T-helper 1 cell treated with Interleukin-12 subunit alpha and Interleukin-12 subunit beta and Interleukin-4 antibody, amounts not matched to agents 30 ng/mL and 1 ng/mL, for 36 hours (primary cell): Measurements from ENCODE around the gene RXRA. TPM values are rescaled to one million over a fixed set of nuclear protein-coding genes. Genes with fewer than 3 reads are reported as not detected.

Experiments used
- intact Hi-C: fragments of 100-400 bp; cut with micrococcal nuclease; formaldehyde crosslinking; loops from one replicate; pipeline ENCODE4 v1.15.1; 2024
- total RNA-seq: library from RNA; stranded (reverse); gene quantifications from 2 replicates; pipeline ENCODE4 v1.2.3, GENCODE V29; 2022

The RXRA gene
- total RNA-seq, 1 donor from 2014 or later, result 2.0 TPM

DNA sequence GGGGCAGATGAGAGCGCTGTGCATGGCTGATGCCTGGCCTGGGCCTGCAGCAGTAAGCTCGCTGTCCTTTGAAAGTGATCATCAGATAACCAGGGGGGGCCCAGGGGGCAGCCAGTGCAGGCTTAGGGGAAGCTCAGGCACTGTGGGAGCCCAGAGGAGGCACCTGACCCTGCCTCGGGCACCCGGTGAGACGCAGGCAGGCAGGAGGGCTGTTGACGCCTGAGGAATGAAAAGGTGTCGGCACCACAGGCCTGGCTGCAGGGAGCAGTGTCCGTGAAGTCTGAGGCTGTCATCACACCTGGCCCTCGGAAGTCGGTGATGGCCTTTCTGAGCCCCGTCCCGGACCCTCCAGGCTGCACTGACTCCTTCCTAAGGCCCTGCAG lies 84.6 kb downstream of the RXRA start:
- intact Hi-C loops, result no loop called here

DNA sequence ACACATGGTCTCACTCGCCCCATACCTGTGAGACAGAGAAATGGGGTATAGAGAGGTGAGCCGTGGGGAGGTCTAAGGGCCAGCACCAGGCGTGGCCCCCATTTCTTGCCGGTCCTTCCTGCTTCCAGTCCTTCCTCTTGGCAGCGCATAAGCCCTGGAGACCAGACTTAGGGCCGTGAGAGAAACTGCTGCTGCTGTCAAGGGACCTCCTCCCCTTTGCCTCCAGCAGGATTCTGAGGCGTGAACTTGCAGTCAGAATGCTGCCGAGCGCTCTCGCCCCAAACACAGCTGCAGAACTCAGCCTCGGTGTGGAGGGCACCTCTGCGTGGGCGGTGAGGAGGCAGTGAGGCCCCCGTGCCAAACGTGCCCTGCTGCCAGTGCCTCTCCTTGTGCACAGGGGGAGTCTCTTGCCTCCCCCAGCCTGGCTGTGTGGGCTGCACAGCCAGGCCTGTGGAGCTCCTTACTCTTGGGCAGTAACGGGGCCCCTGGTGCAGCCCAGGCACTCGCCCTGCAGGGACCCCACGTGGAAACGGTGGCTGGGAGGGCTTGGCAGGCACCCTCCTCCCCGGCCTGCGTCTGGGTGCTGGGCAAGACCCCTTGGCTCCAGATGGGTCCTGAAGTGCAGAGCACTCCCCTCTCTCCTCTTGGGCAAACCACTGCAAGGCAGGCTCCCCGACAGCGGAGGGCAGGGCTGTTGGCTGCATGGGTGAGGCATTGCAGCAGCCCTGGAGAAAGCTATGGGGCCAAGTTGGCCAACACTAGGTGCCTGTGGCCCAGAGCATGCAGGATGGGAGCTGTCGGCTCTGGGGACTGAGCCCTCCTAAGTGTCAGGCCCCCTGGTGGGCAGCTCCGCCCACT lies 85.4 kb downstream of the RXRA start:
- intact Hi-C loops, result no loop called here

DNA sequence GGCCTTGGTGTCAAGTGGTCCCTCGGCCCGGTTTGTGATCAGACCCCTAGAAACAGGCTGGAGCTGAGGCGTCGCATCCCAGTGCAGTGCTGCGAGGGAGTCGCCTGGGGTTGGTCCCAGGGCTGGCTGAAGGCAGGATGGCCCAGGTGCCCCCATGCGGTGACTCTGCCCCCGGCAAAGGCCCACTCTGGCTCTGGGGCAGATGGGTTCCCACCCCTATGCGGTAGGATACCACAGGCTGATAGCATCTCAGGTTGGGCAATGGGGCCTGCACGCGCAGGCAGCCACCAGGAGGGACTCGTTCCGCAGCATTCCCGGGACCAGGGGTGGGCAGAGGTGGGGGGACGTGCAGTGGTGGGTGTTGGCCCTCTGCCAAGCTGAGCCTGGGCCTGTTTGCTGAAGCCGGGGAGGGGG lies 86.0 kb downstream of the RXRA start:
- intact Hi-C loops, result no loop called here

DNA sequence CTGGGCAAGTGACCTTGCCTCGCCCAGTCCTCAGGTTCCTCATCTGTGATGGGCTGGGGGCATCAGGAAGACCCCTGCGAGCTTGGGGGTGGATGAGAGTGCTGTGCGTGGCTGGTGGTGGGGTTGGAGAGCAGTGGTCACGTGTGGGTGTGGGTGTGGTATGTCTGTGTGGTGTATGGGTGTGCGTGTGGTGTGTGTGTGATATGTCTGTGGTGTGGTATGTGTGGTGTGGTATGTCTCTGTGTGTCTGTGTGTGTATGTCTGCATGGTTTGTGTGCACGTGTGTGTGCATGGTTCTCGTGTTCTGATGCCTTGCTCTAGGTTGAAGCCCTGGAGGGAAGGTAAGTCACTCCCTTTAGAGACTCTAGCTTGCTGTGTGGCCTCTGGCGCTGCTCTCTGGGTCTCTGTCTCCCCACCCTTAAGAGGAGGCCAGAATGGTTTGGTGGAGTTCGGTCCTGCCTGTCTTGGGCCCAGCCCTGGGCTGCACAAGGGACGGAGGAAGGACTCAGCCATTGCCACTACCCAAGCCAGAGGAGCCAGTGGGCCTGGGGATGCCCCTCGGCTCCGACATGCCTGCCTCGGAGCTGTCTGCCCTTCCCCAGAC lies 87.0 kb downstream of the RXRA start:
- intact Hi-C loops, result no loop called here

DNA sequence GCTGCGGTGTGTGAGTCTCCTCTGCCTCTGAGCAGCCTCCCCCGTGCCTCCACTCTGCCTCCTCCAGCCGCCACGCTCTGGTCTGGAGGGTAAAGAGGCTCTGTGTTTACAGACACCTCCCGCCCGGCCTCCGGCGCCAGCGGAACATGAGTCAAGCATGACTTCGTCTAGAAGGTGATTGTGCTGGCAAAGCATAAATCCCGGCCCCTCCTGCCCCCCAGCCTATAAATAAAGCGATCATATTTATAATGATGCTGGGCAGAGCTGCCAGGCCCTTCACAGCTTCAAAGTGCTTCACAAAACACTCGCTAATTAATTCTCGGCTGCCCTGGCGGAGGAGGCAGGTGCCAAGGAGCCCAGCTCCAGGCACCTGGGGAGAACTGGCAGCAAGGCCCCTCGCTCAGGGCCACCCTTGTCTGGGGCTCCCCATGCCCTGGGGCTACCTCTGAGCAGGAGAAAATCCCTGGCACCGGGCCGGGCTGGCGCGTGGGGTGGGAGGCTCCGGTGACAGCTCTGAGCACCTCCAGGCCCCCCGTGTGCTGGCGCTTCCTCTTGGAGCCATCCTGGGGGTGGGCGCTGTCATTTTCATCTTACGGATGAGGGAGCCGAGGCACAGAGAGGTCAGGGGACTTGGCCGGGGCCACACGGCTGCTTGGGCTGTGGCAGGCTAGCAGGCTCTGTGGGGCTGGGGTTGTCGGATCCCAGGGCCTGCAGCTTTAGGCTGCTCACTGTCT lies 87.8 kb downstream of the RXRA start:
- intact Hi-C loops, result no loop called here

DNA sequence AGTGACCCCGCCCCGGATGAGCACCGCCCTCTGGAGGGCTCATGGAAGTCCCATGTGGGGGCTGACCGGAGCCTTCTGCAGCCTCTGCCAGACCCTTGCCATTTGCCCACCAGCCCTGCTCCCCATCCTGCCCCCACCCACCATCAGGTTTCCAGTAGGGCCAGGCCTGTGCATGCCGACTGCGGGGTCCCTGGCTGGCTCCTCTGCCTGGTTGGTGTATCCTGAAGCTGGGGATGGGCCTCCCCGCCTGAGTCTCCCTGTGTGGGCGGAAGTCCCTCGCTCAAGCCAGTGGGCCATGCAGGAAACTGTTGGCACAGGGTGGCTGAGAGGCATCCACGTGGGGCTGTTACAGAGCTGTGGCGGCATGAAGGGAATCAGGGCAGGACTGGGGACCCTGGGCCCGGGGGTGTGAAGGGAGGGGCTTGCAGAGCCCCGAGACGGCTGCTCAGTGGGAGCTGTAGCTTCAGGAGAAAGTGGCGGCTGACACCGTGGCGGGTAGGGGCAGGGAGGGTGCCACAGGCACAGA lies 88.7 kb downstream of the RXRA start:
- intact Hi-C loops, result no loop called here

DNA sequence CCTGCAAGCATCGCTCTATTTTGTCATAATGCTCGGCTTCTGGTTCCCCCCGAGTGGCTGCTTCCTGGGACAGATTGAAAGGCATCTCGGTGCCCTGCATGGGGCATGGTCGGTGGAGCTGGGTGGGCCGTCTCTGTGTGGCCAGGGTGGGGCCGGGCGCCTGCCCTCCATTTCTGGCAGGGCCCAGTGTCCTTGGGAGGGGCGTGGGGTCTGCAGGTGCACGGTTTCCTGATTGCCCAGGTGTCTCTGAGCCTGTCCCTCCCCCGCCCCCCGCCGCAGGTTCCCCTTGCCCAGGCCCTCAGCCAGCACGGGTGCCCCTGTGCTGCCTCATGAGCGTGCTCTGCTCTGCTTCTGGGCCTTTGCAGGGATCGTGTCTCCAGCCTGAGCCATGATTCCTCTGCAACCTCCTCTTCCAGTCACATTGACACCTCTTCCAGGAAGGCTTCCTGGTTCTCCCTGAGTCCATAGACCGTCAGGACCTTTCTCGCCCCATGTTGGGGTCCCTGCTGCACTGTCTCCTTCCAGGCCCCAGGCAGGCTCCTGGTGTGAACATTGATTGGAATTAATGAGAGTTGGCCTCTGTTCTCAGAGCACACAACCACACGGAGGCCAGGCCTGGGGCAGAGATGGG lies 90.2 kb downstream of the RXRA start:
- intact Hi-C loops, result no loop called here

DNA sequence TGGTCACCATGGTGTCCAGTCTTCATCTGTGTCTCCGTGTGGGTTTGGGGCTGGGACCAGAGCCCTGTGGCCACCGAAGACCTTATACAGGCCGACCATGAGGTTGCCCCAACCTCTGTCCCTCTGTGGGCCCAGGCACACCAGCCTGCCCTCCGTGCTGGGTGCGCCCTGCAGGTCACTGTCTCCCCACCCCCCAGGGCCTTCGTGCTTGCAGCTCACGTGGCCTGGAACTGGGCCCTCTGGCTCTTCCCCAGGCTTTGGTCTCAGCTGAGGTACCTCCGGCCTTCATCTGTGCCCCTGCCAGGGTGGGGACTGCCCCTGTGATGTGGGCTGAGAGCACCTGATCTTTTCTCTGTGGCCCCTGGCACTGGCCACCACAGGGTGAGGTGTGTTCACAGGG lies 92.1 kb downstream of the RXRA start:
- intact Hi-C loops, result no loop called here

DNA sequence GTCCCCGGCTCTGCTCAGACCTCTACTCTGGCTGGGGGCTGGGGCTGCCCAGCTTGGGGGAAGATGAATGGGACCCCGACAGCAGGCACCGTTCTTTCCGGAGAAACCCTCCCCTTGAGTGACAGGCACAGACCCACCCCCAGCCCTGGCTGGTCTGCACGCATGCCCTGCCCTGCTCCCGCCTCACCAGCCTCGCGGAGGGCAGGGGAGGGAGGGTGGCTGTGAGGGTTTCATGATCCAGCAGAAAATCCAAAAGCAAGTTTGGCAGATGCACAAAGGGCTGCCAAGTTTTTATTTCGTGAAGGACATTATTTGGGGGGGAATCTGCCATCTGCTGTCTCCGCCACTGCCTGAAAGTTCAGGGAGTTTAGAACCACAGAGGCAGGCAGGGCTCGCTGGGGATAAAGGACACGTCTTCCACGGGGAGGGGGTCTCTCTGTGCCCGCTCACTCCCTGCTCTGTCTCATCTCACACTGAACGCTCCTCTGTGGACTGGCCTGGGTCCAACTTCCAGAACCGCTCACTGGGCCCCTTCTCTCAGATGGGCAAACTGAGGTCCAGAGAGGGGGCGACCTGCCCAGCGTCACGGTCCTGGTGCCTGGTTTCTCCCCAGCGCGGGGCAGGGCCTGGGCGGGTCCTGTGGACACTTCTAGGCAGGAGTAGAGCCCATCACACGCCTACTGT lies 92.9 kb downstream of the RXRA start:
- intact Hi-C loops, result no loop called here

DNA sequence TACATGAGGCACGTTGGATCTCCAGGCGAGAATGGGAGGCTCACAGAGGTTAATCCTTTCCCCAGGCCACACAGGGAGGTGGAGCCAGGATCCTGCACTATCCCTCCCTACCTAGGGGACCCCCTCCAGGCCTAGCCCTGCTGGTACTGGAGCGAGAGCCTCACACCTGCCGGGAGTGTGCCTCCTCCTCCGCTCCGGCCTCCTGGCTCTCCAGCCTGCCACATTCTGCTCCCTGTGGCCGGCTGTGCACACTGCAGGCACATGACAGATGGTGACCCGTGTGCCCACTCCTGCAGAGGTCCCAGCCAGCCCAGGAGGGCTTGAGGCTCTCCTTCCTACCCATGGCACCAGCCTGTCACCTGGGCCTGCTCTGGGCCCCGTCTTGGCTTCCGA lies 93.4 kb downstream of the RXRA start:
- intact Hi-C loops, result no loop called here

DNA sequence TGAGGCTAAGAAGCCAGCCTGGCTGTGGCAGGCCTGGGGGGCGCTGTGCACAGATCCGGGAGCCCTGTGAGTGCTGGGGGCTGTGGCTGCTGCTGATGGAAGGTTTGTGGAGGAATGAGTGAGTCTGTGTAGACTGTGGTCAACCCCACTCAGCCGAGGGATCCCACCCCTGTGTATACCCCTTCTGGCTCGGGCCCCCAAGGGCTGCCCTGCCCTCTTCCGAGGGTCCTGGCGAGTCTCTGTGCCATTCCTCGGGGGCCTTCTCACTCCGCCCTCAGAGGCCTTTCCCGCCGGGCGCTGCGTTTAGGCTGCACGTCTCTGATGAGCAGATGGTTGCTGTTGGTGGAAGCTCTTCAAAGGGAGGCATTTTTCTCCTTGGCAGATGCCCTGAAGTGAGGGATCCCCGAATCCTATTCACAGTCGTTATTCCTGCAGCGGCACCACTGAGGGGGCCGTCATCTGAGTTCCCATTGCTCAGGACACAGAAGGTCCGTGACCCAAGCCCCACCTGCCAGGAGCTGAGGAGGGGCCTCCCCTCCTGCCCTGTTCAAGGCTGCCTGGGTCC lies 94.1 kb downstream of the RXRA start:
- intact Hi-C loops, result no loop called here

DNA sequence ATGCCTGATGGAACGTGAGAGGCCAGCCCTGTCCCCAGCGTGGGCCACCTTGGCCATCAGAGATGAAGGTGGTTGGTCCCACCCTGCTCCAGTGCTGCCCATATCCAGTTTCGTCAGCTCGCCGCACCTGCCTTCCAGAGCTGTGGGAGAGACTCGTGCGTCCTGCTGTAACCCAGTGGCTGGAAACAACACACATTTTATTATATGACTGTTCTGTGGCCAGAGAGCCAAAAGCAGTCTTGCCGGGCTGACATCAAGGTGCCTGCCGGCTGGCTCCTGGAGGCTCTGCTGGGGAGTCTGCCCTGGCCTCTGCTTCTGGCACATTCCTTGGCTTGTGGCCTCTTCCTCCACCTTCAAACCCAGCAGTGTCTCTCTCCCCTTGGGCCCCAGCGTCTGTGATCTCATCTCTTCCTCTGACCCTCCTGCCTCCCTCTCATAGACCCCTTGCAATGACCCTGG lies 94.7 kb downstream of the RXRA start:
- intact Hi-C loops, result no loop called here

DNA sequence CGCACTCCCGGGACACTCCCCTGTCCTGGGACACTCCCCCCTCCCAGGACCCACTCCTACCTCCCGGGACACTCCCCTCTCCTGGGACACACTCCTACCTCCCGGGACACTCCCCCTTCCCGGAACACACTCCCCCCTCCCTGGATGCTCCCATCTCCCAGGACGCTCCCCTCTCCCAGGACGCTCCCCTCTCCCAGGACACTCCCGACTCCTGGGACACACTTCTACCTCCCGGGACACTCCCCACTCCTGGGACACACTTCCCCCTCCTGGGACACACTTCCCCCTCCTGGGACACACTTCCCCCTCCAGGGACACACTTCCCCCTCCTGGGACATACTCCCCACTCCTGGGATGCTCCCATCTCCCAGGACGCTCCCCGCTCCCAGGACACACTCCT lies 95.6 kb downstream of the RXRA start:
- intact Hi-C loops, result no loop called here

DNA sequence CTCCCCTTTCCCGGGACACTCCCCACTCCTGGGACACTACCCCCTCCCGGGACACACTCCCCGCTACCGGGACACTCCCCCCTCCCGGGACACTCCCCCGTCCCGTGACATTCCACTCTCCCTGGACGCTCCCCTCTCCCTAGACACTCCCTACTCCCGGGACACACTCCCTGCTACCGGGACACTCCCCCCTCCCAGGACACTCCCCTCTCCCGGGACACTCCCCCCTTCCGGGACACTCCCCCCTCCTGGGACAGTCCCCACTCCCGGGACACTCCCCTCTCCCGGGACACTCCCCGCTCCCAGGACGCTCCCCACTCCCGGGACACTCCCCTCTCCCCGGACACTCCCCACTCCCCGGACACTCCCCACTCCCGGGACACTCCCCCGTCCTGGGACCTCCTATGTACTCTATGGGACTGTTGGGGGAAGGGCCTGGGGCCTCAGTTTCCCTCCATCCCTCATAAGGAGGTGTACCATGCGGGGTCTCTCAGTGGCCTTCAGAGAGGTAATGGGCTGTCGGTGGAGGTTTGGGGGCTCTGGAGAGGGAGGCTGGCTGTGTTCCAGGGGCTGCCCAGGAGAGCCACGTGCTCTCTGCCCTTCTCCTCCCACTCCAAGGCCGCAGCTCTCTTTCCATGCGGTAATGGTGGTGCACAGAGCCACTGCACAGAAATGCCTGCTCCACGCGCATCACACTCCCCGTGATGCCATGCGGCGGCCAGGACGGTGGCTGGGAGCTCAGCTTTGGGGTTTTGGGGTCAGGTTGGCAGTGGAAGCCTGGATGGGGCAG lies 96.2 kb downstream of the RXRA start:
- intact Hi-C loops, result no loop called here

DNA sequence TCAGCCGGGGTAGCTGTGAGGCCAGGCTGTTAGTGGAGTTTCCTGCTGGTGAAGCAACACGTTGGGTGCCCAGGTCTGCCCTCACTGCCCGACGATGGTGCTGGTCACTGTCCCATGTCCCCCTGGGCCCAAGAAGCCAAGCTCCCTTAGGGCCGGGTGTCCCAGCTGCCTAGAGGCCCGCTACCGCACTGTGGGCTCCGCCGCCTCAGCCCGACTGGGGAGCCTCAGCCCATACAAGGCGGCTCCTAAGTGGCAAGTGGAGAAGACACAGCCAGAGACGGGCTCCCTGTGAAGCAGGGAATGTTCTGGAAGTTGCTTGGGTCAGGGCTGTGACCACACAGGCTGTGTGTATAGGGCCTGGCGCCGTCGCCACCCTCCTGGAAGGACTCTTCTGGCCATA lies 96.9 kb downstream of the RXRA start:
- intact Hi-C loops, result no loop called here

DNA sequence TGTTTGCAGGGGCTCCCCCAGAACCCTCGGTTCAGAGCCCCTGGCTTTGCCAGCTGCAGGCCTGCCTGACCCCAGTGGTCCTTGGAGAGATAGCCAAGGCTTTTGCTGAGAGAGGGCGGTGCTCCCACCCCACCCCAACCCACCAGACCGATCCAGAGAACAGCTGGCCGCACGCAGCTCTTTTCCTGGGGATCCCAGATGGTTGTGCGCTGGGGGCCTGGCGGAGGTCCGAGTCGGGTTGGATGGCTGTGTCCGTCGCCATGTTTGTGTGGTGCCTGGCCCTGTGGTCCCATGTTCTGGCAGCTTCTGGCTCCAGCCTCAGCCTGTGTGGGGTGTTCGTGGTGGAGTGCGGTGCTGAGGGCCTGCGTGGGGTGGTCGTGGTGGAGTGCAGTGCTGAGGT lies 97.5 kb downstream of the RXRA start:
- intact Hi-C loops, result no loop called here

DNA sequence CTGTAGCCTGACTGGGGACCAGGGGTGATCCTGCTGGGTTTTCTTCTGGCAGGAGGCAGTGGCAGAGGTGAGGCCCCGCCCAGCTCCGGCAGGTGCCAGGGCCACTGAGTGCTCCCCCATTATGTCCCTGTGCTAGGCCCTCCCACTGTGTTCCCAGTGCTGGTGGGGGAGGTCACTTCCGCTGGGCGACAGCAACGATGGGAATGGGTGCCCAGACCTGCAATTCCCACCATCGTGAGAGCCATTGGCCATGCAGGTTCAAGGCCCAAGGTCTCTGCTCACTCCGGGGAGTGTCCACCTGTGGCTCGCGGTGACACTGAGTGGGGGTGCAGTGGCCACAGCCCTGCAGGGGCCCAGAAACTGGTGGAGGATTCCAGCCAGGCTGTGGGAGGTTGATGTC lies 98.6 kb downstream of the RXRA start:
- intact Hi-C loops, result no loop called here

DNA sequence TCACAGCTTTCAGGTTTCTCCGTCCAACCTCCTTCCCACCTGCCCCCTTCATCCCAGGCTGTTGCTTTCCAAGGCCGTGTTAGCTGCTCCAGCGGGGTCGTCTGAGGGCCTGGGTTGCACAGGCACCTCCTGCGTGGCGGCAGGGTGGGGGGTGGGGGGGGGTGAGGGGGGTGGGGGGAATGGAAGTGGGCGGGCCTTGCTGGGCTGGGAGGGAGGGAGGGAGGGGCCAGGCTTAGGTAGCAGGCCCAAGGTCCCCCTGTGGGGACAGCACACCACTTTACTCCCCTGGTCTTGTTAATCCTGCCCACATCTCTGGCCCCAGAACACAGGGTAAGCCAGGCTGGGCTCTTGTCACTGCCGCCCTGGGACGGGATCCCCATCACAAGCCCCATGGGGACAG lies 99.1 kb downstream of the RXRA start:
- intact Hi-C loops, result no loop called here

DNA sequence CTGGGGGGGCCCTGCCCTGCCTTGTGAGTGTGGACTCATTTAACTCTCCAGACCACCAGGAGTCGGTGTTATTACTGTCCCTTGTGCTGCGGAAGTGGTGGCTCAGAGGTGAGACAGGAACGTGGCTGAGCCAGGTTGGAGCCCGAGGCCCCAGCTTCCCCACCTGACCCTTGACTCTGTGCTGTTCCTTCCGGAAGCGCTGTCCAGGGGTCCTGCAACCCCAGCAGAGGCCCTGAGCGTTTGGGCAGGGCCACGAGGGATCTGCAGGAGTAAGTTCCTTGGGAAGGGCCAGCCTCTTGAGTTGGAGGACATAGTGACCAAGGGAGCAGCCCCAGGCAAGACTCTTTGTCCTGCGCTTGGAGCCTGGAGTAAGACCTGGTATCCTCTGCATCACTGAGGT lies 99.6 kb downstream of the RXRA start:
- intact Hi-C loops, result no loop called here

DNA sequence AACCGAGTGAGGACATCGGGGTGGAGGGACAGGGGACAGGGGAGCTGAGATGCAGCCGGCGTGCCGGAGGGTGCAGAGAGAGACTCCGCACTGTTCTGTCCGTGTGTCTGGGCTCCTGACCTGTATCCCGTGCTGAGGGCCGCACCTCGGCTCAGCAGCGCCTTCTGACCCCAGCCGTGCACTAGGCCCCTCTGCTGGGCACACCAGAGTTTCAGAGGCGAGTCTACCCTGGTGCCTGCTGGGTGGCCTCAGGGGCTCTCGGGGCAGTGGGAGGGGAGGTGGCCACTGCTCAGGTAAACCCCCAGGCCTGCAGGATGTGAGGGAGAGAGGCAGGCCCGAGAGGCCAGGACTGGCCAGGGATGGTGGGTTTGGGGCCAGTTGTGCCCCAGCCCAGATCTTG lies 100.2 kb downstream of the RXRA start:
- intact Hi-C loops, result no loop called here
